ENCODE data around the gene LTB4R. TPM values are rescaled to one million over a fixed set of nuclear protein-coding genes. Genes with fewer than 3 reads are reported as not detected.
A peak's percentile ranks its signal among the peaks of the same experiment; 100 is the strongest.

Gene LTB4R
- total RNA-seq, 2 donors from 2014 or later = 11.8 to 14.2 TPM

DNA sequence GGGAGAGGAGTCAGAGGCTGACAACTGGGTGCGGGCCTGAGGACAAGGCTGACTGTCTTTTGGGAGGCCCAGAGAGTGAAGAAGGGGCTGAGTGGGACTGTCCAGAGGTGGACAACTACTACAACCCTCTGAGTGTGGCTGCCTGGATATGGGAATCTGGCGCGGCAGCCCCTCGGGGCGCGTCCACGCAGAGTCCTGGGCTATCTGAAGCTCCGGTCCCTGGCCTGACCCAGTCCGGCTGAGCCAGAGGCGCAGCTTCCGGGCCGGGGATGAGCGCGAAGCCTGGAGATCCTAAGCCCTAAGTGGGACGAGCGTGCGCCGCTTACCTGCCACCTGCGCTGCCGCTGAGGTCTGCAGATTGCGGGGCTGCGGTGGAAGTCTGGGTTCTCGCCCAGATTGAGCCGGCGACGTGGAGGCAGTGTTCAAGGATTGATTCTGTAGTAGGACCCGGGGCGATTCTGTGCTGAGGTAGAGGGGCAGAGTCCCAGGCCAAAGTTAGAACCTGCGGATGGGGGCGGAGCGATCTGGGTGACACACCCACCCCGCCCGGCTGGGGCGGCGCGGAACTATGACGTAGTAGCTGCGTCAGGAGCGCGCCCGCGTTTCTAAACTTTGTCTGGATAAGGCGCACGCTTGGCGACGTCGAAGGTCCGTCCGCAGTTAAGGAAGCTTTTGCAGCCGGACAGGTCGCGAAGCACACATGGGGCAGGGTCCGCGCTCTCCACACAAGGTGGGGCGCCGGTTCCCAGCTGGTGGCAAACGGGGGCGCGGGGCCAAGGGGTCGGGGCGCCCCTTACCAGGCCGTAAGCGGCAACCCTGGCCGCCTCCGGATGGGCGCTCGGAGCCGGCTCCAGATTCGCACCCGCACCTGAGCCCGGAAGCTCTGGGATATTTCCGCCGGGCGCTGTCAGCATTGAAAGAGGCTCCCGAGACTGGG, 11.8 kb upstream of the LTB4R start, which contains the start of the genes DHRS1 and NOP9:
TSS of gene DHRS1 (minus strand) at position 526 of the 937 bp plus-strand sequence. CDS start 674 bp downstream, outside the sequence.
TSS of gene NOP9 (plus strand) at position 596 of the 937 bp plus-strand sequence. CDS start at position 701, 105 bp downstream.
- peak; percentile 92 for DNase-seq (ENCODE audit: low spot score)
- intact Hi-C loops (cut with DNase I) = loop anchor here (1.0 kb wide), 1 partner anchor 28 kb away; the partner anchor contains the start of gene RABGGTA
- under 1% methylated on average over 43 of the region's 75 CpGs for WGBS
- H3K27ac ChIP-seq = peak within 1 kb of the TSS; percentile 76 to 82
- H3K9me3 ChIP-seq = no peaks in the 10 kb centered on the region
- H3K27me3 ChIP-seq (replicated peaks; ENCODE audit: insufficient read depth) = no peaks in the 10 kb centered on the region
- H3K4me1 ChIP-seq (replicated peaks) = peaks cover 14% of the 10 kb centered on the region
- peaks cover 15 to 18% of the 10 kb centered on the region in 2 donors for H3K36me3 ChIP-seq
- H3K4me3 ChIP-seq = peak within 1 kb of the TSS; percentile 66 to 69
- TF ChIP-seq, protein P1, sequence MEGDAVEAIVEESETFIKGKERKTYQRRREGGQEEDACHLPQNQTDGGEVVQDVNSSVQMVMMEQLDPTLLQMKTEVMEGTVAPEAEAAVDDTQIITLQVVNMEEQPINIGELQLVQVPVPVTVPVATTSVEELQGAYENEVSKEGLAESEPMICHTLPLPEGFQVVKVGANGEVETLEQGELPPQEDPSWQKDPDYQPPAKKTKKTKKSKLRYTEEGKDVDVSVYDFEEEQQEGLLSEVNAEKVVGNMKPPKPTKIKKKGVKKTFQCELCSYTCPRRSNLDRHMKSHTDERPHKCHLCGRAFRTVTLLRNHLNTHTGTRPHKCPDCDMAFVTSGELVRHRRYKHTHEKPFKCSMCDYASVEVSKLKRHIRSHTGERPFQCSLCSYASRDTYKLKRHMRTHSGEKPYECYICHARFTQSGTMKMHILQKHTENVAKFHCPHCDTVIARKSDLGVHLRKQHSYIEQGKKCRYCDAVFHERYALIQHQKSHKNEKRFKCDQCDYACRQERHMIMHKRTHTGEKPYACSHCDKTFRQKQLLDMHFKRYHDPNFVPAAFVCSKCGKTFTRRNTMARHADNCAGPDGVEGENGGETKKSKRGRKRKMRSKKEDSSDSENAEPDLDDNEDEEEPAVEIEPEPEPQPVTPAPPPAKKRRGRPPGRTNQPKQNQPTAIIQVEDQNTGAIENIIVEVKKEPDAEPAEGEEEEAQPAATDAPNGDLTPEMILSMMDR (IDR thresholded peaks at IDR 0.05) = peak in 1 of 4 experiments; percentile 30
- peak; percentile 86 for TF ChIP-seq POLR2A (IDR thresholded peaks at IDR 0.05)
- TF ChIP-seq POLR2AphosphoS5 (IDR thresholded peaks at IDR 0.05) = peak; percentile 96

DNA sequence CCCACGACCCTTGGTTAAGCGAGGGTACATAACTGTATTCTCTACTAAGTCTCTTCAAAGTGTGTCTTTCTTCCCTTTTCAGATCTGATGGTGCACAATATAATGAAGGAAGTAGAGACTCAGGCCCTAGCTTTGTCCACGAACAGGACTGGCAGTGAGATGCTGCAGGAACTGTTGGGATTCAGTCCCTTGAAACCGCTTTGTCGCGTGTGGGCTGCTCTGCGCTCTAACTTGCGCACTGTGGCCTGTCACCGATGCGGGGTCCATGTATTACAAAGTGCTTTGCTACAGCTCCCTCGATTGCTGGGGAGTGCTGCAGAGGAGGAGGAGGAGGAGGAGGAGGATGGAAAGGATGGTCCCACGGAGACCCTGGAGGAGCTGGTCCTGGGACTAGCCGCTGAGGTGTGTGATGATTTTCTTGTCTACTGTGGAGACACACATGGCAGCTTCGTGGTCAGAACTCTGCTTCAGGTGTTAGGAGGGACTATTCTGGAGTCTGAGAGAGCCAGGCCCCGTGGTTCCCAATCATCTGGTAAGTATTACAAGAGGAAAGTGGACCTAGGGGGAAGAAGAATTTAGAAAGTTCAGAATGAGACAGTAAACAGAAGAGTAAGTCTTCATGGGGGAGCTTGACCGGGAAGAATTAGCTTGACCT, 10.8 kb upstream of the LTB4R start:
- peaks cover 14% of the 10 kb centered on the region for H3K4me1 ChIP-seq (replicated peaks)
- peaks cover 15 to 23% of the 10 kb centered on the region in 2 donors for H3K36me3 ChIP-seq
- TF ChIP-seq POLR2A (IDR thresholded peaks at IDR 0.05) = no peak
- TF ChIP-seq, protein P1 (IDR thresholded peaks at IDR 0.05) = no peak
- TF ChIP-seq POLR2AphosphoS5 (IDR thresholded peaks at IDR 0.05) = no peak
- DNase-seq (ENCODE audit: low spot score) = no peak
- no peaks in the 10 kb centered on the region for H3K9me3 ChIP-seq
- peak overlapping the region; percentile 76 to 82 for H3K27ac ChIP-seq
- 28% methylated on average over 16 of the region's 16 CpGs for WGBS
- H3K27me3 ChIP-seq (replicated peaks; ENCODE audit: insufficient read depth) = no peaks in the 10 kb centered on the region
- intact Hi-C loops (cut with DNase I) = no loop called here
- H3K4me3 ChIP-seq = peak overlapping the region; percentile 66 to 69

DNA sequence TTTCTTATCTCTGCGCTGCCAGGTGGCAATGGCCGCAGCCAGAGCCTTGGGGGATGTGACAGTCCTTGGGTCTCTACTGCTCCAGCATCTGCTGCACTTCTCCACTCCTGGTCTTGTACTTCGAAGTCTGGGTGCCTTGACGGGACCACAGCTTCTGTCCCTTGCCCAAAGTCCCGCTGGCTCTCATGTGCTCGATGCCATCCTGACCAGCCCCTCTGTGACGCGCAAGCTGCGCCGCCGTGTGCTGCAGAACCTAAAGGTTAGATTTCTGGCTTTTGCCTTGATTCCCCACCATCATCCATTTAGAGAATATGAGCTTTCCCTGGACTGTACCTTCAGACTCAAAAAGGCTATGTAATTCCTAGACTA, 7.3 kb upstream of the LTB4R start:
- Histone ChIP-seq H3K9me3 (no peaks in the 10 kb centered on the region), H3K36me3 (peaks cover 15 to 26% of the 10 kb centered on the region in 2 donors), H3K27me3 (replicated peaks; ENCODE audit: insufficient read depth) (no peaks in the 10 kb centered on the region), H3K27ac (no peak overlapping the region), H3K4me1 (replicated peaks) (peaks cover 8% of the 10 kb centered on the region), H3K4me3 (no peak overlapping the region)
- TF ChIP-seq POLR2AphosphoS5 (IDR thresholded peaks at IDR 0.05) = no peak
- TF ChIP-seq, protein P1 (IDR thresholded peaks at IDR 0.05) = no peak
- no peak for TF ChIP-seq POLR2A (IDR thresholded peaks at IDR 0.05)
- no peak for DNase-seq (ENCODE audit: low spot score)
- intact Hi-C loops (cut with DNase I) = no loop called here
- 96% methylated on average over 11 of the region's 11 CpGs for WGBS

DNA sequence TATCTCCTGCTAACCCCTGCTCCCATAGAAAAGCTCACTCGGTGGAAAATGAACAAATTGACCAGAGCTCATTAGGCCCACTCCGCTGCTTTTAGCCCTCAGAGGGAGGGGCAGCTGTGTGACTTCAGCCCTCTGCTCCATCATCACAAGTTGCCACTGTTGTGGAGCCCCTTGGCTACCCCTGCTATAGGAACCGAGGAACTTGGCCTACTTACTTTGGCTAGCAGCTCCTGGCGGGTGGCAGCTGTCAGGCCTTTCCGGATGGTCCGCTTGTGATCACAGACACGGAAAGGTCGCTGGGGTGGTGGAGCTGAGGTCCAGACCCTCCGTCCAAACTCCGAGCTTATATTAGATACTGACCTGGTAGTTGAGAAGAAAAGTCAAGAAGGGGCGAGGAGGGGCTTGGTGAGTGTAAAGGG, 4.1 kb upstream of the LTB4R start:
- H3K27me3 ChIP-seq (replicated peaks; ENCODE audit: insufficient read depth) = no peaks in the 10 kb centered on the region
- H3K27ac ChIP-seq = no peak overlapping the region
- no peak for DNase-seq (ENCODE audit: low spot score)
- H3K36me3 ChIP-seq = peaks cover 14 to 25% of the 10 kb centered on the region in 2 donors
- no peak for TF ChIP-seq POLR2AphosphoS5 (IDR thresholded peaks at IDR 0.05)
- no peak for TF ChIP-seq POLR2A (IDR thresholded peaks at IDR 0.05)
- TF ChIP-seq, protein P1 (IDR thresholded peaks at IDR 0.05) = no peak
- no peaks in the 10 kb centered on the region for H3K9me3 ChIP-seq
- 82% methylated on average over 11 of the region's 11 CpGs for WGBS
- H3K4me1 ChIP-seq (replicated peaks) = peaks cover 8% of the 10 kb centered on the region
- no peak overlapping the region for H3K4me3 ChIP-seq
- intact Hi-C loops (cut with DNase I) = no loop called here

All from prostate gland (tissue), 2 donors.